ENCODE measurements around the gene C4orf51. TPM values are rescaled to one million over a fixed set of nuclear protein-coding genes. Genes with fewer than 3 reads are reported as not detected.

The C4orf51 gene
- total and polyA plus RNA-seq, 2 of the 4 experiments (the other 2 are of a cell fraction) = not detected

DNA sequence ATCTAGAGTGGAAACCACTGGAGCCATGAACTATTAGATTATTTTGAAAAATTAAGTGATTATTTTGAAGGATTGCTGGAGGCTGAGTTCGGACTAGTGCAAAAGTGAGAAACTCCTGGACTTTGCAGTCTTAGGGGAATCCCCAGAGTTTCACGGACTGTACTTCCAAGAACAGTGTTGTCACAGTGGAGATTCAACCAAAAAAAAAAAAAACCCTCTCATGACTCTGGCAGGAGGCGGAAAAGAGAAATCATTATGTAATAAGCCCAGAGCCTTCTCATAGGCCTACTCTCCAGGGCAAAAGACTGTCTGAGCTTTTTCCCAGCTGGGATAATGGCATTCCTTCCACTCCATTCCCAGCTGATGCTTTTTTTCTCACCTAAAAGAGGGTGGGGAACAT lies 16.8 kb upstream of the C4orf51 start:
- Histone ChIP-seq H4K8ac (ENCODE audit: low read depth in 2 of 2, low read length in 2 of 2) (no peak overlapping the region), H2AK9ac (replicated peaks; ENCODE audit: low read depth, low read length, poor library complexity) (no peak overlapping the region), H3K27me3 (ENCODE audit: control insufficient read depth, insufficient read depth, low read length) (no peaks in the 10 kb centered on the region), H3K18ac (ENCODE audit: low read depth, low read length) (no peak overlapping the region), H3K36me3 (ENCODE audit: control insufficient read depth, insufficient read depth, low read length) (no peaks in the 10 kb centered on the region), H2BK15ac (ENCODE audit: low read depth, low read length) (no peak overlapping the region), H3K9me1 (ENCODE audit: insufficient read depth, low read length) (no peaks in the 10 kb centered on the region; the same call in 1 of the 2 replicates), H3K27ac (ENCODE audit: insufficient read depth, low read length) (no peak overlapping the region), H3K4ac (ENCODE audit: low read depth, low read length) (no peak overlapping the region), H2BK20ac (ENCODE audit: low read depth, low read length) (no peak overlapping the region), H3K23ac (ENCODE audit: low read depth, low read length) (no peak overlapping the region), H4K5ac (ENCODE audit: low read depth, low read length) (no peak overlapping the region), H2AK5ac (ENCODE audit: low read depth, low read length) (no peak overlapping the region), H3K9me3 (ENCODE audit: control insufficient read depth, insufficient read depth, low read length) (no peaks in the 10 kb centered on the region), H2BK5ac (ENCODE audit: low read depth, low read length, poor library complexity, severe bottlenecking) (no peak overlapping the region), H3K14ac (replicated peaks; ENCODE audit: low read depth, low read length) (no peak overlapping the region), H3K4me3 (ENCODE audit: insufficient read depth, low read depth, low read length) (no peak overlapping the region), H3K4me2 (ENCODE audit: low read depth, low read length) (no peak overlapping the region), H4K20me1 (ENCODE audit: insufficient read depth, low read length) (no peaks in the 10 kb centered on the region), H3K56ac (ENCODE audit: extremely low read depth, insufficient read depth, low read length) (no peak overlapping the region), H4K91ac (ENCODE audit: insufficient read depth, low read depth, low read length) (no peak overlapping the region), H3K79me1 (ENCODE audit: low read depth in 1 of 2, low read length in 2 of 2) (no peaks in the 10 kb centered on the region), H3K9ac (ENCODE audit: low read depth, low read length) (no peak overlapping the region), H2BK120ac (ENCODE audit: low read depth, low read length) (no peak overlapping the region), H2AFZ (replicated peaks; ENCODE audit: low read length, poor library complexity) (no peak overlapping the region), H3K4me1 (ENCODE audit: control insufficient read depth, insufficient read depth, low read length) (no peaks in the 10 kb centered on the region)
- BruUV-seq (replicated peaks) = no TSS peak
- TF ChIP-seq MXI1 (IDR thresholded peaks at IDR 0.05; ENCODE audit: borderline replicate concordance, low read depth, low read length) (no peak), RAD21 (IDR thresholded peaks at IDR 0.05; ENCODE audit: low read length) (no peak), RCOR1 (IDR thresholded peaks at IDR 0.05; ENCODE audit: insufficient replicate concordance, low read length) (no peak)
- ChIA-PET POLR2A (ENCODE audit: unreplicated experiment) (no interaction called here), CTCF (no interaction called here)
- ATAC-seq (ENCODE audit: low read depth) (no peak), DNase-seq (no peak)
- WGBS, 2 experiments (ENCODE audit: extremely low coverage in 2 of 2, insufficient read length in 1 of 2) = 80% methylated on average over 1 of the region's 3 CpGs; no CpG with 5 or more reads in 1 of the 2 experiments
- in situ Hi-C loops (cut with MboI; ENCODE audit: low sequenced_read_pairs) = no loop called here
- intact Hi-C loops (cut with micrococcal nuclease) = no loop called here
- dilution Hi-C loops (cut with HindIII; ENCODE audit: low sequenced_read_pairs, unreplicated experiment) = no loop called here
